ENCODE results near the gene FILIP1L. TPM values are rescaled to one million over a fixed set of nuclear protein-coding genes. Genes with fewer than 3 reads are reported as not detected.

Gene FILIP1L
- total RNA-seq, 2 experiments from 2014 or later, result not detected

DNA sequence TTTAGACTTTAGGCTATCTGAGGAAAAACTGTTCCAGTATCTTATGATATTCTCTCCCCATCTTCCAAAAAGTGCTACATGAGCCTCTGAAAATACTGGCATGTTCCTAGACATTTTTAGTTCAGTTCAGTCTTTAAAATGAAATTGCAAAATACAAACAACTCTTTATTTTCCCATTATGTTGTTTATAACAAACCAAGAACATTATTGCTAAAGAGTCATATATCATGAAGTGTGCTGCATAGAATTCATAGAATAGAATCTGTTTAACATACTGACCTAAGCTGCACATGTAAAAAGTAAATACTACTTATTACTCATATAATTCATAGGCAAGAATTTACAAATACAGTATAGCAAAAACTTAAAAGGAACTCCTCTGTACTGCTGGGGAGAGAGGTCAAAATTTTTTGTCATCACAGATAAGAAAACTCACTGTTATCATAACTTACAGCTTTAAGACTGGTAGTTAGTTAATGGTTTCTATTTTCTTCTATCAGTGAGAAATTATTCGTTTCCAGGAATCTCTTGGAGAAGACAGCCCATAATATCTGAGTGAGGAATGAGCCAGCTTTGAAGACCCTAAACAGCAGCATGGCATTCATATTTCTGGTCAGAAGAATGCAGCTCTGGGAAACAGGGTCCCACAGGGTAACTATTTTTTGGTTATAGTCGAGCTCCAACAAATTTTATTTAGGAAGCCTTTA is 32.2 kb downstream of the FILIP1L start:
- Histone ChIP-seq H3K9me3 (ENCODE audit: low read length) (no peaks in the 10 kb centered on the region), H3K4me3 (ENCODE audit: low read depth, low read length, poor library complexity, severe bottlenecking) (no peak overlapping the region), H3K9me2 (ENCODE audit: insufficient read depth, low read length) (no peaks in the 10 kb centered on the region), H3K4me2 (ENCODE audit: low read length) (no peak overlapping the region), H3K36me3 (ENCODE audit: insufficient read depth, low read length) (no peaks in the 10 kb centered on the region), H3K27ac (ENCODE audit: low read depth, low read length, poor library complexity, severe bottlenecking) (no peak overlapping the region), H3K4me1 (ENCODE audit: insufficient read depth, low read length, poor library complexity, severe bottlenecking) (no peaks in the 10 kb centered on the region), H3K79me2 (ENCODE audit: insufficient read depth, low read depth, low read length) (no peaks in the 10 kb centered on the region), H4K20me1 (ENCODE audit: insufficient read depth, low read length) (no peaks in the 10 kb centered on the region; the same call in 1 of the 2 replicates), H2AFZ (ENCODE audit: low read length) (no peak overlapping the region)
- intact Hi-C loops (cut with micrococcal nuclease; ENCODE audit: unreplicated experiment), result no loop called here
- POLR2A ChIA-PET, result interaction anchor here (1.1 kb wide), 1 partner anchor 8 kb away, joined by 6 read pairs; no protein-coding TSS in a partner anchor
- no peak for DNase-seq (ENCODE audit: low spot score)
- TF ChIP-seq EZH2phosphoT487 (IDR thresholded peaks at IDR 0.05; ENCODE audit: borderline replicate concordance, low read depth, low read length), result no peak
- TF ChIP-seq, protein P1, sequence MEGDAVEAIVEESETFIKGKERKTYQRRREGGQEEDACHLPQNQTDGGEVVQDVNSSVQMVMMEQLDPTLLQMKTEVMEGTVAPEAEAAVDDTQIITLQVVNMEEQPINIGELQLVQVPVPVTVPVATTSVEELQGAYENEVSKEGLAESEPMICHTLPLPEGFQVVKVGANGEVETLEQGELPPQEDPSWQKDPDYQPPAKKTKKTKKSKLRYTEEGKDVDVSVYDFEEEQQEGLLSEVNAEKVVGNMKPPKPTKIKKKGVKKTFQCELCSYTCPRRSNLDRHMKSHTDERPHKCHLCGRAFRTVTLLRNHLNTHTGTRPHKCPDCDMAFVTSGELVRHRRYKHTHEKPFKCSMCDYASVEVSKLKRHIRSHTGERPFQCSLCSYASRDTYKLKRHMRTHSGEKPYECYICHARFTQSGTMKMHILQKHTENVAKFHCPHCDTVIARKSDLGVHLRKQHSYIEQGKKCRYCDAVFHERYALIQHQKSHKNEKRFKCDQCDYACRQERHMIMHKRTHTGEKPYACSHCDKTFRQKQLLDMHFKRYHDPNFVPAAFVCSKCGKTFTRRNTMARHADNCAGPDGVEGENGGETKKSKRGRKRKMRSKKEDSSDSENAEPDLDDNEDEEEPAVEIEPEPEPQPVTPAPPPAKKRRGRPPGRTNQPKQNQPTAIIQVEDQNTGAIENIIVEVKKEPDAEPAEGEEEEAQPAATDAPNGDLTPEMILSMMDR (conservative IDR thresholded peaks at IDR 0.05; ENCODE audit: low read length), result no peak
- no TSS peak for BruUV-seq (replicated peaks)
- CTCF ChIA-PET (ENCODE audit: unreplicated experiment), result no interaction called here

GRCh38 chr3:100081311-100081710 is 33.0 kb downstream of the FILIP1L start:
- H3K4me2 ChIP-seq (ENCODE audit: low read length), result no peak overlapping the region
- H4K20me1 ChIP-seq (ENCODE audit: insufficient read depth, low read length), result no peaks in the 10 kb centered on the region
- H2AFZ ChIP-seq (ENCODE audit: low read length), result no peak overlapping the region
- H3K27ac ChIP-seq (ENCODE audit: low read depth, low read length, poor library complexity, severe bottlenecking), result no peak overlapping the region
- no peak for DNase-seq (ENCODE audit: low spot score)
- no peaks in the 10 kb centered on the region for H3K36me3 ChIP-seq (ENCODE audit: insufficient read depth, low read length)
- H3K4me1 ChIP-seq (ENCODE audit: insufficient read depth, low read length, poor library complexity, severe bottlenecking), result no peaks in the 10 kb centered on the region
- POLR2A ChIA-PET, result no interaction called here
- no peak overlapping the region for H3K4me3 ChIP-seq (ENCODE audit: low read depth, low read length, poor library complexity, severe bottlenecking)
- intact Hi-C loops (cut with micrococcal nuclease; ENCODE audit: unreplicated experiment), result no loop called here
- H3K79me2 ChIP-seq (ENCODE audit: insufficient read depth, low read depth, low read length), result no peaks in the 10 kb centered on the region
- no peaks in the 10 kb centered on the region for H3K9me2 ChIP-seq (ENCODE audit: insufficient read depth, low read length)
- CTCF ChIA-PET (ENCODE audit: unreplicated experiment), result no interaction called here
- BruUV-seq (replicated peaks), result no TSS peak
- no peaks in the 10 kb centered on the region for H3K9me3 ChIP-seq (ENCODE audit: low read length)
- TF ChIP-seq, protein P1 (conservative IDR thresholded peaks at IDR 0.05; ENCODE audit: low read length), result no peak
- TF ChIP-seq EZH2phosphoT487 (IDR thresholded peaks at IDR 0.05; ENCODE audit: borderline replicate concordance, low read depth, low read length), result no peak

DNA sequence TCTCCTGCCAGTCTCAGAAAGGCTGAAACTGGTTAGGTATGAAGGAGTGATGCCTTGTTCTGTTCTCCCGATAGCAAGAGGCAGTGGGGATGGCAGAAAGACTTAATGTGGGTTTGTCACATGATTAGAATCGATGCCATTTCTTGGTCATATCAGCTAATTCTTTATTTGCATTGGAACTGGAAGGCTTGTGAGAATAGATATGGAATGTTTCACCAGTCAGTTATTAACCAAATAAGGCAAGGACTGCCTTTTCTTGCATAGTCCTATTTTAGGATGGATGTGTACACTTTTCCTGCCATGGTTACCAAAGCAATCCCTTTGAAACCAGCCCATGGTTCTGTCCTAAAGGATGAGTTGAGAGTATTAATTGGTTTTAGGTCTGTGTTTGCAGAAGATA is 33.7 kb downstream of the FILIP1L start:
- H3K4me3 ChIP-seq (ENCODE audit: low read depth, low read length, poor library complexity, severe bottlenecking), result no peak overlapping the region
- POLR2A ChIA-PET, result interaction anchor here (0.6 to 1.5 kb wide), 2 partner anchors 24 to 29 kb away, joined by 3 to 6 read pairs; no protein-coding TSS in a partner anchor
- CTCF ChIA-PET (ENCODE audit: unreplicated experiment), result no interaction called here

More for the DNA sequence above, 33.7 kb downstream of the FILIP1L start:
- Histone ChIP-seq H3K36me3 (ENCODE audit: insufficient read depth, low read length) (no peaks in the 10 kb centered on the region), H3K4me2 (ENCODE audit: low read length) (no peak overlapping the region), H3K27ac (ENCODE audit: low read depth, low read length, poor library complexity, severe bottlenecking) (no peak overlapping the region), H3K79me2 (ENCODE audit: insufficient read depth, low read depth, low read length) (no peaks in the 10 kb centered on the region), H3K9me3 (ENCODE audit: low read length) (no peaks in the 10 kb centered on the region), H4K20me1 (ENCODE audit: insufficient read depth, low read length) (no peaks in the 10 kb centered on the region), H3K9me2 (ENCODE audit: insufficient read depth, low read length) (no peaks in the 10 kb centered on the region), H2AFZ (ENCODE audit: low read length) (no peak overlapping the region), H3K4me1 (ENCODE audit: insufficient read depth, low read length, poor library complexity, severe bottlenecking) (no peaks in the 10 kb centered on the region)
- no peak for DNase-seq (ENCODE audit: low spot score)
- BruUV-seq (replicated peaks), result no TSS peak
- intact Hi-C loops (cut with micrococcal nuclease; ENCODE audit: unreplicated experiment), result no loop called here
- TF ChIP-seq EZH2phosphoT487 (IDR thresholded peaks at IDR 0.05; ENCODE audit: borderline replicate concordance, low read depth, low read length), result no peak
- TF ChIP-seq, protein P1 (conservative IDR thresholded peaks at IDR 0.05; ENCODE audit: low read length), result no peak
